ENCODE data around the gene PPL.

DNA sequence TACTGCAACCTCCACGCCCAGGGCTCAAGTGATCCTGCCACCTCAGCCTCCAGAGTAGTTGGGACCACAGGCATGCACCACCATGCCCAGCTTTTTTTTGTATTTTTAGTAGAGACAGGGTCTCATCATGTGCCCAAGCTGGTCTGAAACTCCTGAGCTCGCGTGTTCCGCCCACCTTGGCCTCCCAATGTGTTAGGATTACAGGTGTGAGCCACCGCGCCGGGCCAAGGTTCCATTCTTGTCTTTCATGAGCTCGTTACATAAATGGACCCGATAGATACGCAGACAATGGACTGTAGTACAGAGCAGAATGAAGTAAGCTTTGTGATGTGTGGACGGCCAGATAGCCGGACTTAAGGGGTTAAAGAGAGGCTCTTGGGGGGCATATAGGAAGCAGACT lies 70.4 kb downstream of the PPL start:
- TF ChIP-seq POLR2A (IDR thresholded peaks at IDR 0.05): no peak
- TF ChIP-seq, protein P1, sequence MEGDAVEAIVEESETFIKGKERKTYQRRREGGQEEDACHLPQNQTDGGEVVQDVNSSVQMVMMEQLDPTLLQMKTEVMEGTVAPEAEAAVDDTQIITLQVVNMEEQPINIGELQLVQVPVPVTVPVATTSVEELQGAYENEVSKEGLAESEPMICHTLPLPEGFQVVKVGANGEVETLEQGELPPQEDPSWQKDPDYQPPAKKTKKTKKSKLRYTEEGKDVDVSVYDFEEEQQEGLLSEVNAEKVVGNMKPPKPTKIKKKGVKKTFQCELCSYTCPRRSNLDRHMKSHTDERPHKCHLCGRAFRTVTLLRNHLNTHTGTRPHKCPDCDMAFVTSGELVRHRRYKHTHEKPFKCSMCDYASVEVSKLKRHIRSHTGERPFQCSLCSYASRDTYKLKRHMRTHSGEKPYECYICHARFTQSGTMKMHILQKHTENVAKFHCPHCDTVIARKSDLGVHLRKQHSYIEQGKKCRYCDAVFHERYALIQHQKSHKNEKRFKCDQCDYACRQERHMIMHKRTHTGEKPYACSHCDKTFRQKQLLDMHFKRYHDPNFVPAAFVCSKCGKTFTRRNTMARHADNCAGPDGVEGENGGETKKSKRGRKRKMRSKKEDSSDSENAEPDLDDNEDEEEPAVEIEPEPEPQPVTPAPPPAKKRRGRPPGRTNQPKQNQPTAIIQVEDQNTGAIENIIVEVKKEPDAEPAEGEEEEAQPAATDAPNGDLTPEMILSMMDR (IDR thresholded peaks at IDR 0.05): no peak

Measured in Peyer's patch (tissue), 4 donors.